Activated T-cell treated with anti-CD3 and anti-CD28 coated beads, Interleukin-2, amount 50 U/mL, for 1 hour (primary cell): ENCODE results near the gene BATF2.

Experiments used
- DNase-seq: peaks from one replicate; pipeline ENCODE4 v3.0.0-alpha.2; 2020

BATF2 gene

DNA sequence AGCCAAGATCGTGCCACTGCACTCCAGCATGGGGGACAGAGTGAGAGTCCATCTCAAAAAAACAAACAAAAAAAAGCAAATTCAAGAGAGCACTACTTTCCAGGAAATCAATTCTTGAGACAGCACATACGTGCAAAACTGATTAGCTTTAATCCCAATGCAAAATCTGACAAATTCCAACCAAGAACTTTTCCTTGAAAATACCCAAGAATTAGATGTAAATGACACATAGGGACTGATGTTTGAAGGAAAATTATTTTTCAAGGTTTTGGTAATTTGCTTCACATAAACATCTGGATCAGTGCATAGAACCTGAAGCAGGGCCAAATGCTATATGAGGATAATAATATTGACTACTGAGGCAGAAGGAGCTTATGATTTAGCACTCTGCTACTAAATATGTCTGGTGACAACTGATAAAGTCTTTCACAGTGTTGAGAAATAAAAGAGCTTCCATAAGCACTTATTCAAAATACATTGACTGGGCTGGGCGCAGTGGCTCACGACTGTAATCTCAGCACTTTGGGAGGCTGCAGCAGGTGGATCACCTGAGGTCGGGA is 33.6 kb downstream of the BATF2 start:
- no peak for DNase-seq

DNA sequence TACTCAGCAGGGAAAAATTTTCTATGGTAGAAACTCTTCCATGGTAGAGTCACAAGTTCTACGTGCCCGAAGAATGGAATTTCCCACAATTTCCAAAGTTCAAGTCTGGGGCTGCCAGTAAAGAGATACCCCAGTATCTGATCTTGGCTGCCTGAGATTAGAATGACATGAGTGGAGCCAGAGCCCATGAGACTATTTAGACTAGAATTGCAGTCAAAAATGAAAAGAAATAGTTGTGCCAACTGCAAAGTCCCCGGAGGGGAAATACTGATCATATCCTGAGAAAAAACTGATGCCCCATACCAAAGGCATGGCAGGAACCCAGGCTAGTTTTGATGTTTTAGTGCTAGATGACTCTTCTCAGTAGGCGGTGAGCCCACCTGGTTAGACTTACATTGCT is 36.1 kb downstream of the BATF2 start:
- no peak for DNase-seq

DNA sequence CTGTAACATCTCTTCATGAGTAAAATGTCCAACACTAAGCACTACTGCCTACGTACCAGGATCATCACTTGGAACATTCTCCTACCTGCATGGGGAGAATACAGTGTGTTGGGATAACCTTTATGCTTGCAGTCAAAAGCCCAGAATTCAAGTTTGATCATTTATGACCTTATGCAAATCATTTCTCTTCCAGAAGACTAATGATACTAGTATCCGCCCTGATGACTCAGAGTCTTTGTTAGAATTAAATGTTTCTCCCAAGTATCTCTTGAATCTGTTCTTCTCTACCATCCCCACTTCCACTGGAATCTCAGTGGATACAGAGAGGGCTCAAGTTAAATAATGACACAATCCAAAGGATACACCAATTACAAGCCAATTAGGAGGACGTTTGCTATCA is 37.3 kb downstream of the BATF2 start:
- DNase-seq, result no peak

DNA sequence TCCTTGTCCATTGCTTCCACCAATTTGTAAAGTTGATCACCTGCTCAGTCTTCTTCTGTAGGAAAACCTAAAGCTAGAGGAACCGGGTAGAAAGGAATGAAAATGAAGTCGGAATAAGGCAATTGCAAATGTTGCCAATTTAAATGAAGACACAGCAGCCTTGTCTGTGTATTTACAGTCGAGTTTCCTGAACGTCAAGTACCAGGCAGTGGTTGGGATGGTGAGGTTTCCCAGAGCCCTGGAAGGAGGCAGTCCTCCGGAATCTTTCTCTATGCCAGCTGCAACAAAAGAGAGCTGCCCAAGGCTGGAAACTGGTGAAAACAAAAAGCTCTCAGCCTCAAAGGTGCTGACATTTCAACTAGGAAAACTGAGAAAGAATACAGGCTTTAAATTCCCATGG is 42.6 kb downstream of the BATF2 start:
- DNase-seq, result no peak

DNA sequence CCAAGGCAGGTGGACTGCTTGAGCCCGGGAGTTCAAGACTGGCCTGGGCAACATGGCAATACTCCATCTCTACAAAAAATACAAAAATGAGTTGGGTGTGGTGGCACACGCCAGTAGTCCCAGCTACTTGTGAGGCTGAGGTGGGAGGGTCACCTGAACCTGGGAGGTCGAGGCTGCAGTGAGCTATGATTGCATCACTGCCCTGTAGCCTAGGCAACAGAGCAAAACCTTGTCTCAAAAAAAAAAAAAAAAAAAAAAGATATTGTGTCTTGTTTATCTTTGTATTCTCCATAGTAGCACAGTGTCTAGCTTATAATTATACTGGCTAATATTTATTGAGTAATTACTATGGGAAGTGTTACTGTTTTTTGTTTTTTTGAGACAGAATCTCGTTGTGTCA is 45.2 kb downstream of the BATF2 start:
- no peak for DNase-seq

DNA sequence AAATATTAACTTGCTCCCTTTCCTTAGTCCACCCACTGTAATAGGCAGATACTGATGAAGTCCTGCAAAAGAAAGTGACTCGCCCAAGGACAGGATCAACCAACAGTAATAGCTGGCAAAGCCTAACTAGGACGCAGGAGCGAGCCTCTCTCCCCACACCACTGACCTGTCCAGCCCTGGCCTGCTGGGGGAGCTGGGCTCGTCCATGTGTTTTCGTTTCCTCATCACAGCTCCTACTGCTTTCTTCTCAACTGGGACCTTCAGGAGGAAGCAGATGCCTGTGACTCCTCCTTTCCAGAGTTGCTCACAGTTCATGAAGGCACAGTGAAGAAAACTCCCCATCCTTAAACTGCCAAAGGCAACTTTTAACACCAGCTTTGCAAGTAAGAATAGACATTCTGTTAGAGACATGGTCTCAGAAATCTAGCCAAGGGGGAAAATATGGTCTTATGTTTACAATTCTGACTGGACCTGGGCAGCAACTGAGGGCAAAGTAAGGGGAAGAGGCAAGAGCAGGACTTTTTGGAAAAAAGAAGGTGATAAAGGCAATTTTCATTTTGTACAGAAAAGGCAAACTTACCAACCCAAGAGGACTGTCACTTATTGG is 49.5 kb downstream of the BATF2 start:
- DNase-seq, result no peak
